ENCODE data around the gene FAM167B.
A peak's percentile ranks its signal among the peaks of the same experiment; 100 is the strongest.

Gene FAM167B
- 0 to 0.07 reads per million in 2 donors for total RNA-seq

- no peak for DNase-seq
Observed at GRCh38 chr1:32246888-32247273, at the start of gene FAM167B. Gene FAM167B, plus strand, starts transcription at chr1:32247222. Its CDS starts 200 bp downstream, at chr1:32247422.

- no peak for DNase-seq
Observed at GRCh38 chr1:32197837-32198236, 49.2 kb upstream of the FAM167B start.

- no peak for DNase-seq
Observed at GRCh38 chr1:32198237-32199042, 48.6 kb upstream of the FAM167B start.

DNA sequence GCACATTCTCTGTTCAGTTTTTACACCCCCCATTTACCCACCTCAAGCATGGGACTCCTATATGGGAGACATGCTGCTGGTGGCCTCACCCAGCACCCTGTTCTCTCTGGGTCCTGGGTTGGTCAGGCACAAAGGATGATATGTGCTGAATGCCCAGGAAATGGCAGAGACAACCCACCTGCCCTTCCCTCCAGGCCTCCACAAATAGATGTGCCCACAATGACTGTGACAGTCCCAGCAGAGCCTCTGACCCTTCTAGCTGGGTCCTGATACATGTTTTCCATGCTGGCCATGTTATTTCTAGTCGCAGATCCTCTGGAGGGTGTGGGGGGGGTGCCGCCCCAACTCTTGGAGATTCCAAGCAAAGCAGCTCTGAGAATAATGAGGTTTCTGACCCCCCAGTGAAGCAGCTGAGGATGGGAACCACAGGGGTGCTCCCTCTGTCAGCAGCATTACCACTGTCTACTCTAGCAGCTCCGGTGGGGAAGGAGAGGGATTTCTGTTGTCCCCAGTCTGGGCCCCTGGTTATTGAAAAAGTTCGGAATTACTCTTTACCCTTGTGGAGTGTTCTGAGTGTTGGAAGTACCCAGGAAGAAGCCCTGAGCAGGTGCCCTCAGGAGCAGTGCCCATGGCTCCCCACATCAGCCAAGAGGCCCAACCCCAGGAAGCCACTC, 47.8 kb upstream of the FAM167B start:
- DNase-seq: no peak

GRCh38 chr1:32199717-32200072, 47.3 kb upstream of the FAM167B start:
- no peak for DNase-seq

GRCh38 chr1:32200226-32201010, 46.6 kb upstream of the FAM167B start, which contains the start of gene CCDC28B:
Gene CCDC28B, plus strand, starts transcription at chr1:32200595. Its CDS starts 1,341 bp downstream, at chr1:32201936.
- peak; percentile 42 for DNase-seq

DNA sequence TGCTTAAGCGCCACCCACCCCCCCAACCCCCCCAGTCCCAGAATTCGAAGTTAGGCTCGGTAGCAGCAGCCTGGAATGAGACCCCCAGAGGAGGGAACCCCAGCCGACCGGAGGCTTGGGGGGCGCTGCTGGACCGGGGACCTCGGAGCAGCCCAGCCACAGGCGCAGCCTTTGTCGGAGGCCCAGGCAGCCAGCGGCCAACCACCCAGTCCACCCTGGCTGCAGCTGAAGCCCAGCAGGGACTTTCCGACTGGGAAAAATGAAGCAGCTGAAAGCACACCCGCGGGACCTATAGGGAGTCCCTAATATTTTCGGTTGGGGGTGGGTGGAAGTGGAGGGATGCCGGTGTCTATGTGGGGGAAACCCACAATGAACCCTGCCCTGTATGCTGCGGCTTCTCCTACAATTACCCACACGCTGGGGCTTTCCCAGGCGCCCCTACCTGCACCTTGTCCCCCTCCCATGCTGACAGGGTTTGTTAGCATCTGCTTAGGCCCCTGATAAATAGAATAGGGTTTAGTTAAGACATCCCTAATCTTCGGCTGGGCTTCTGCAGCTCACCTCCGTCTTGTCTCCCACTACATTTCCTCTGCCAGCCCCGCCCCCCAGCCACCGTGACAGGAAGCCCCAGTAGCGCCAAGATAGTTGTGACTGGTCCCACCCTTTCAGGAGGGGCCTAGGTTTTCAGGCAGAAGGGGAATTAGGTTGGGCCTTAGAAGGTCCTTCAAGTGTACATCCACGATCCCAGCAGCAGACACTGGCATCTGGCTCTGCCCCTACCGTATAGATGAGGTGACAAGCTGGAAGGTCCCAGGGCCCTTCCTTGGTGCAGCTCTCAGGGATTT, 45.8 kb upstream of the FAM167B start:
- peak; percentile 71 for DNase-seq

GRCh38 chr1:32204943-32205361, 42.1 kb upstream of the FAM167B start:
- no peak for DNase-seq

DNA sequence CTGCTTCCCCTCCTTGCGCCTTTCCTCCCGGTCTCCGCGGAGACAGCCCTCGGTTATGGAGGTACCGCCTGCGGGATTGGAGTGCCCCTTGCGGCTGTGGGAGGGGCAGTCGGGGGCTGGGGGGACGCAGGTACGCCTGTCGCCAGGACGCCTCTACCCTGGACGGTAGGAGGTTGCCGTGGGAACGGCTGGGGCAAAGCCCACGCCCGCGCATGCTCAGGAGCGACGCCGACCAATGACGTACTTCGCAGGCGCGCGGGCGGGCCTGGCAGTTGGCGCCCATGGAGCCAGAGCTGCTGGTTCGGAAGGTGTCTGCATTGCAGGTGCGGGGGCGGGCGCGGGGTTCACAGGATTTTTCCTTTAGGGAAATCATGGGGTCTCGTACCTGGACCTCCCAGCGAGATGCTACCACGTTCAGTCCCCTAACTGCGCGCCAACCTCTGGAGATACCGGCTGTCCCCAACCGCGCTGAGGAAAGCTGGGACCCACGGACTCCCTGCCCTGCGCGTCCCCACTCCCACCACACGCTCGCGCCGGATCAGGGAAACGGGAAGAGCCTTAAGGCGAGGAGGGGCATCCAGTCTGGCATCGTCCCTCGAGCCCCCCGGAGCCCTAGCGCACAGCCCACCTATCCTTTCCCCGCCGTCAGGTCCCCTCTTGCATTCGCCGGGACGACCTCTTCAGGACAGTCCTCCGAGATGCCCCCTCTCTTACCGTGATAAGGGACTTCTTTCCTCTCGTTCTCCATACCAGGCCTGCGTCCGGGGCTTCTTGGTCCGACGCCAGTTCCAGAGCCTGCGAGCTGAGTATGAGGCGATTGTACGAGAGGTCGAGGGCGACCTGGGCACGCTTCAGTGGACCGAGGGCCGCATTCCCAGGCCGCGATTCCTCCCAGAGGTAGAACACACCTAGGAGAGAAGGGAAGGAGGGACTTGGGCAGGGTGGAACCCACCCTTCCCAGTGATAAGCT, 41.3 kb upstream of the FAM167B start, which contains the start of gene IQCC:
Gene IQCC, plus strand, starts transcription at position 271 of the 970 bp plus-strand sequence. Its CDS starts 11 bp downstream, at position 282.
- peak; percentile 83 for DNase-seq

DNA sequence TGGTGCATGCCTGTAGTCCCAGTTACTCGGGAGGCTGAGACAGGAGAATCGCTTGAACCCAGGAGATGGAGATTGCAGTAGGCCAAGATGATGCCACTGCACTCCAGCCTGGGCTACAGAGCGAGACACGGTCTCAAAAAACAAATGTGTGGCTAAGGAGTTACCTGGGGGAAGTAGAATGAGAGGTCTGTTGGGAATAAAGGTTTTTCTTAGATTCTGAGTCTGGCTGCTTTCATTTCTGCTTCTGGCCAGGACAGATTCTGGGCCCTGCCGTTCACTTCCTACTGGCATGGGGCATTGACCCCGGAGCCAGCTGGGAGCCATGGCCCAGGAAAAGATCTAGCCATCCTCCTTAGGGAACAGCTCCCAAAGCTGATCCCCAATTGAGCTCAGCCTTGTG, 38.6 kb upstream of the FAM167B start:
- no peak for DNase-seq

DNA sequence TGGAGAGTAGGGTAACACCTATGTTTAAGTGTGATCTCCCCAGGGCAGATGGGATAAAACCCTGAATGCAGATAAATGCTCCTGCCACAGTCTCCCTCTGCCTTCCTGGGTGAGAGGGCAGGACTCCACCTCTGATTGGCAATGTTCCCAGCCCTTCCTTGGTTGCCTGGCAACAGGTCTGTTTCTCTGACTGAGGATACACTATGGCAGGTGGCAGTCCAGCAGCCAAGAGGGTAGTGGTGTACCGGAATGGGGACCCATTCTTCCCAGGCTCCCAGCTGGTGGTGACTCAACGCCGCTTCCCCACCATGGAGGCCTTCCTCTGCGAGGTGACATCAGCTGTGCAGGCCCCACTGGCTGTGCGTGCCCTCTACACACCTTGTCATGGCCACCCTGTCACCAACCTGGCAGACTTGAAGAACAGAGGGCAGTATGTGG, 38.1 kb upstream of the FAM167B start, which contains the start of gene DCDC2B:
Gene DCDC2B, plus strand, starts transcription at position 199 of the 438 bp plus-strand sequence. Its CDS starts 5 bp downstream, at position 204.
- no peak for DNase-seq

GRCh38 chr1:32215629-32216480, 31.2 kb upstream of the FAM167B start:
- peak; percentile 45 for DNase-seq

DNA sequence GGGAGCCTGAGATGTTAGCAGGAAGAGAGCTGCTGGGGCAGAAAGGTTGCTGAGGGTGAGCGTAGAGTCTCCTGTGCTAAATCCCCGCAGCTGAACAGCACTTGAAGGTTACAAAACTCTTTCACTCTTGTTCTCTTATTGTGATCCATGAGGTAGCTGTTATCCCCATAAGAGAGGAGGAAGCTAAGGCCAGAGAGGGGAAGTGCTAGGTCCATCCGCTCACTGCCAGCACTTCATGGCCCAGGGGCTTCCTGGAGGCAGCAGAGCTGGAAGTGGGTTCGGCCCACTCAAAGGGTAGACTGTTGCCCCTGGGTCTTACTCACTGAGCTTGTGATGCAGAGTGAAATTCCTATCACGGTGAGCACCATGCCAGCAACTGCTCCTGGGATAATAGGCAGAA, 30.5 kb upstream of the FAM167B start:
- DNase-seq: no peak

DNA sequence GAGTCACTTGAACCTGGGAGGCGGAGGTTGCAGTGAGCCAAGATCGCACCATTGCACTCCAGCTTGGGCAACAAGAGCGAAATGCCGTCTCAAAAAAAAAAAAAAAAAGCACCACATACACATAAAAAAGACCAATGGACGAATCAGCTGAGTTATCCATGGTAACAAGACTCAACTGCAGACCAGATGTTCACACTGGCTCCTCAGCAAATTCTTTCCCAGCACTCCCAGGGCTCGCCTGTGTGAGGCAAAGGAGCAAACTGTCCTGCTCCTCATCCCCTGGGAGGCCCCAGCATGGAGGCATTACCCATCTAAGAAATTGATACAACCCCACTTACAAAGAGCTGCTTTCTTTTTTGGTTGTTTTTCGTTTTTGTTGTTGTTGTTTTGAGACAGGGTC, 28.0 kb upstream of the FAM167B start:
- DNase-seq: no peak

- DNase-seq: no peak
Observed at GRCh38 chr1:32220746-32221580, 26.1 kb upstream of the FAM167B start.

- DNase-seq: no peak
Observed at GRCh38 chr1:32221581-32221979, 25.4 kb upstream of the FAM167B start.

GRCh38 chr1:32221980-32222755, 24.9 kb upstream of the FAM167B start, which contains the start of the genes EIF3I and TMEM234:
Gene EIF3I, plus strand, starts transcription at chr1:32222407. Its CDS starts 35 bp downstream, at chr1:32222442.
Gene TMEM234, minus strand, starts transcription at chr1:32222353. Its CDS starts 31 bp downstream, at chr1:32222322.
- DNase-seq: peak; percentile 85

GRCh38 chr1:32223683-32224082, 23.3 kb upstream of the FAM167B start:
- DNase-seq: no peak
